ENCODE measurements around the gene TIMM8B. TPM values are rescaled to one million over a fixed set of nuclear protein-coding genes. Genes with fewer than 3 reads are reported as not detected.

The TIMM8B gene
- total and polyA plus RNA-seq, 2 experiments from 2014 or later: 33.8 to 106 TPM

- Histone ChIP-seq H2AFZ (no peak overlapping the region), H3K4me2 (ENCODE audit: unreplicated experiment) (no peak overlapping the region), H3K4me1 (ENCODE audit: insufficient read depth) (peaks cover 19% of the 10 kb centered on the region), H3K27me3 (replicated peaks; ENCODE audit: insufficient read depth) (no peaks in the 10 kb centered on the region), H3K9me2 (ENCODE audit: insufficient read depth) (no peaks in the 10 kb centered on the region), H3K27ac (no peak overlapping the region), H4K20me1 (ENCODE audit: insufficient read depth) (no peaks in the 10 kb centered on the region), H3K9ac (no peak overlapping the region), H3K36me3 (ENCODE audit: low read depth) (no peaks in the 10 kb centered on the region), H3K9me3 (ENCODE audit: low read depth) (no peaks in the 10 kb centered on the region), H3F3A (ENCODE audit: insufficient read depth) (peaks cover 21% of the 10 kb centered on the region), H3K4me3 (no peak overlapping the region), H3K79me2 (ENCODE audit: insufficient read depth) (no peaks in the 10 kb centered on the region)
- TF ChIP-seq EZH2 (IDR thresholded peaks at IDR 0.05; ENCODE audit: insufficient read depth, poor library complexity, severe bottlenecking) (no peak), EZH2phosphoT487 (IDR thresholded peaks at IDR 0.05; ENCODE audit: insufficient read depth, low read depth) (no peak)
- 93 to 100% methylated on average over 2 of the region's 2 CpGs for WGBS, 2 experiments (ENCODE audit: low coverage in 1 of 2, low lambda C conversion rate in 2 of 2, missing lambda C conversion rate in 2 of 2)
- in situ Hi-C loops (cut with MboI): no loop called here
- no peak for DNase-seq
These were observed 31.6 kb upstream of the TIMM8B start for GRCh38 chr11:112118176-112118575.

GRCh38 chr11:112115386-112115785 lies 28.8 kb upstream of the TIMM8B start:
- no peaks in the 10 kb centered on the region for H4K20me1 ChIP-seq (ENCODE audit: insufficient read depth)
- H3K9me3 ChIP-seq (ENCODE audit: low read depth): no peaks in the 10 kb centered on the region
- H3K4me2 ChIP-seq (ENCODE audit: unreplicated experiment): no peak overlapping the region
- peaks cover 11% of the 10 kb centered on the region for H3F3A ChIP-seq (ENCODE audit: insufficient read depth)
- peaks cover 14% of the 10 kb centered on the region for H3K4me1 ChIP-seq (ENCODE audit: insufficient read depth)
- 83 to 84% methylated on average over 5 of the region's 5 CpGs for WGBS, 2 experiments (ENCODE audit: low coverage in 1 of 2, low lambda C conversion rate in 2 of 2, missing lambda C conversion rate in 2 of 2)
- in situ Hi-C loops (cut with MboI): no loop called here
- H3K4me3 ChIP-seq: no peak overlapping the region
- no peak for DNase-seq
- no peak overlapping the region for H2AFZ ChIP-seq
- TF ChIP-seq EZH2phosphoT487 (IDR thresholded peaks at IDR 0.05; ENCODE audit: insufficient read depth, low read depth) (no peak), EZH2 (IDR thresholded peaks at IDR 0.05; ENCODE audit: insufficient read depth, poor library complexity, severe bottlenecking) (no peak)
- H3K79me2 ChIP-seq (ENCODE audit: insufficient read depth): no peaks in the 10 kb centered on the region
- no peaks in the 10 kb centered on the region for H3K27me3 ChIP-seq (replicated peaks; ENCODE audit: insufficient read depth)
- no peaks in the 10 kb centered on the region for H3K36me3 ChIP-seq (ENCODE audit: low read depth)
- H3K9ac ChIP-seq: no peak overlapping the region
- no peak overlapping the region for H3K27ac ChIP-seq
- H3K9me2 ChIP-seq (ENCODE audit: insufficient read depth): no peaks in the 10 kb centered on the region

GRCh38 chr11:112114460-112114859 lies 27.9 kb upstream of the TIMM8B start:
- in situ Hi-C loops (cut with MboI): no loop called here

GRCh38 chr11:112113539-112114457 lies 27.2 kb upstream of the TIMM8B start:
- WGBS, 2 experiments (ENCODE audit: low coverage in 1 of 2, low lambda C conversion rate in 2 of 2, missing lambda C conversion rate in 2 of 2): 65 to 69% methylated on average over 6 of the region's 6 CpGs
- H2AFZ ChIP-seq: peak overlapping the region; percentile 34; the same call in 1 of the 2 replicates

More at GRCh38 chr11:112114460-112114859, 27.9 kb upstream of the TIMM8B start:
- no peaks in the 10 kb centered on the region for H3K9me3 ChIP-seq (ENCODE audit: low read depth)
- H4K20me1 ChIP-seq (ENCODE audit: insufficient read depth): no peaks in the 10 kb centered on the region
- H3K27me3 ChIP-seq (replicated peaks; ENCODE audit: insufficient read depth): no peaks in the 10 kb centered on the region
- H3K9me2 ChIP-seq (ENCODE audit: insufficient read depth): no peaks in the 10 kb centered on the region
- H3K4me3 ChIP-seq: no peak overlapping the region
- H3K27ac ChIP-seq: no peak overlapping the region
- no peak overlapping the region for H2AFZ ChIP-seq
- H3K4me2 ChIP-seq (ENCODE audit: unreplicated experiment): no peak overlapping the region
- no peaks in the 10 kb centered on the region for H3K36me3 ChIP-seq (ENCODE audit: low read depth)
- H3K79me2 ChIP-seq (ENCODE audit: insufficient read depth): no peaks in the 10 kb centered on the region
- peaks cover 3% of the 10 kb centered on the region; the same call in 1 of the 2 replicates for H3F3A ChIP-seq (ENCODE audit: insufficient read depth)
- 80 to 97% methylated on average over 2 of the region's 2 CpGs for WGBS, 2 experiments (ENCODE audit: low coverage in 1 of 2, low lambda C conversion rate in 2 of 2, missing lambda C conversion rate in 2 of 2)
- H3K9ac ChIP-seq: no peak overlapping the region
- peaks cover 6% of the 10 kb centered on the region for H3K4me1 ChIP-seq (ENCODE audit: insufficient read depth)
- no peak for TF ChIP-seq EZH2 (IDR thresholded peaks at IDR 0.05; ENCODE audit: insufficient read depth, poor library complexity, severe bottlenecking)
- no peak for TF ChIP-seq EZH2phosphoT487 (IDR thresholded peaks at IDR 0.05; ENCODE audit: insufficient read depth, low read depth)
- no peak for DNase-seq

More at GRCh38 chr11:112113539-112114457, 27.2 kb upstream of the TIMM8B start:
- H4K20me1 ChIP-seq (ENCODE audit: insufficient read depth): no peaks in the 10 kb centered on the region
- H3K4me1 ChIP-seq (ENCODE audit: insufficient read depth): peaks cover 3% of the 10 kb centered on the region; the same call in 1 of the 2 replicates
- no peaks in the 10 kb centered on the region for H3F3A ChIP-seq (ENCODE audit: insufficient read depth)
- no peaks in the 10 kb centered on the region for H3K9me2 ChIP-seq (ENCODE audit: insufficient read depth)
- DNase-seq: peak; percentile 80
- H3K9ac ChIP-seq: peak overlapping the region; percentile 23; the same call in 1 of the 2 replicates
- H3K27me3 ChIP-seq (replicated peaks; ENCODE audit: insufficient read depth): no peaks in the 10 kb centered on the region
- H3K4me3 ChIP-seq: no peak overlapping the region
- H3K36me3 ChIP-seq (ENCODE audit: low read depth): no peaks in the 10 kb centered on the region
- H3K9me3 ChIP-seq (ENCODE audit: low read depth): no peaks in the 10 kb centered on the region
- TF ChIP-seq EZH2phosphoT487 (IDR thresholded peaks at IDR 0.05; ENCODE audit: insufficient read depth, low read depth) (no peak), EZH2 (IDR thresholded peaks at IDR 0.05; ENCODE audit: insufficient read depth, poor library complexity, severe bottlenecking) (no peak)
- H3K79me2 ChIP-seq (ENCODE audit: insufficient read depth): no peaks in the 10 kb centered on the region
- H3K27ac ChIP-seq: no peak overlapping the region
- peak overlapping the region; percentile 52 for H3K4me2 ChIP-seq (ENCODE audit: unreplicated experiment)
- in situ Hi-C loops (cut with MboI): no loop called here

Measured in GM23248 (cell line).